Measurements from ENCODE around the gene WBP2NL. TPM values are rescaled to one million over a fixed set of nuclear protein-coding genes. Genes with fewer than 3 reads are reported as not detected.

The WBP2NL gene
- total RNA-seq, 2 donors from 2014 or later, result 1.3 TPM; not detected in 1

DNA sequence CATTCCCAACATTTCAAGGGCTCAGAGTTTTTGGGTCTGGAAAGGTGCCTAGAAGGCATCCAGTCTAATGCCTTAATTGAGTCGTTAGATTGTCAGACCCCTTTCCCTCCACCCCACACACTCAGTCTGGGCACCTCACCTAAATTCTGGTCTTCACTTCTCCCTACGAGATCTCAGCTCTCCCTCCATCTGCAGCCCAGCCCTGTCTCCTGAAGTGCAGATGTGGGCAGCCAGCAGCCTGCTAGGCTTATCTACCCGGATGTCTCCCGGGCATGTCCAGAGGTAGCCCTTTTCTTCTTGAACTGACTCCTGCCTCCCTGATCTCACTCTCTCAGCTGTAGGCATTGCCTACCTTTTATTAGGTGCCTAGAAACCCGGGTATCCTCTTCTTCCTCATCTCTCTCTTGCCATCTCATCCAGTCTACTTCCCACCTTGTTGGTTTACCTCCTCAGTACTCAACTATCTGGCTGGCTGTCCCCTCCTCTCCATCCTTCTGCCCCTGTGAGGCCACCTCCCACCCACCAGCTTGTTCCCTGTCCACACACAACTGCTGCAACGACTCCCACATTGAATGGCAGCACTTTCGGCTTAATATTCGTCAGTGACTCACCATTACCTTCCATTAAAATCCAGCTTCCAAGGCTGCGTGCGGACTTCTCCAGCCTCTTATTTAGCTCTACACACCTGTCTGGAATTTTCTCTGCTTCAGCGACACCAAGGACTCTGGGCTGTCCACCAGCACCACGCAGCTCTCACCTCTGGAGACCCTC, 23.1 kb upstream of the WBP2NL start:
- Histone ChIP-seq H3K27ac (no peak overlapping the region), H3K9me3 (no peaks in the 10 kb centered on the region), H3K4me3 (no peak overlapping the region), H3K4me1 (ENCODE audit: control insufficient read depth in 1 of 2, low read depth in 2 of 2) (peaks cover 2 to 11% of the 10 kb centered on the region in 2 donors), H3K36me3 (no peaks in the 10 kb centered on the region), H3K27me3 (replicated peaks; ENCODE audit: insufficient read depth) (peaks cover 11% of the 10 kb centered on the region)
- no peak for DNase-seq (ENCODE audit: low spot score)
- ATAC-seq (ENCODE audit: insufficient number of reproducible peaks, low FRiP score, low read depth), result no peak
- TF ChIP-seq, protein P1, sequence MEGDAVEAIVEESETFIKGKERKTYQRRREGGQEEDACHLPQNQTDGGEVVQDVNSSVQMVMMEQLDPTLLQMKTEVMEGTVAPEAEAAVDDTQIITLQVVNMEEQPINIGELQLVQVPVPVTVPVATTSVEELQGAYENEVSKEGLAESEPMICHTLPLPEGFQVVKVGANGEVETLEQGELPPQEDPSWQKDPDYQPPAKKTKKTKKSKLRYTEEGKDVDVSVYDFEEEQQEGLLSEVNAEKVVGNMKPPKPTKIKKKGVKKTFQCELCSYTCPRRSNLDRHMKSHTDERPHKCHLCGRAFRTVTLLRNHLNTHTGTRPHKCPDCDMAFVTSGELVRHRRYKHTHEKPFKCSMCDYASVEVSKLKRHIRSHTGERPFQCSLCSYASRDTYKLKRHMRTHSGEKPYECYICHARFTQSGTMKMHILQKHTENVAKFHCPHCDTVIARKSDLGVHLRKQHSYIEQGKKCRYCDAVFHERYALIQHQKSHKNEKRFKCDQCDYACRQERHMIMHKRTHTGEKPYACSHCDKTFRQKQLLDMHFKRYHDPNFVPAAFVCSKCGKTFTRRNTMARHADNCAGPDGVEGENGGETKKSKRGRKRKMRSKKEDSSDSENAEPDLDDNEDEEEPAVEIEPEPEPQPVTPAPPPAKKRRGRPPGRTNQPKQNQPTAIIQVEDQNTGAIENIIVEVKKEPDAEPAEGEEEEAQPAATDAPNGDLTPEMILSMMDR (IDR thresholded peaks at IDR 0.05), result no peak

DNA sequence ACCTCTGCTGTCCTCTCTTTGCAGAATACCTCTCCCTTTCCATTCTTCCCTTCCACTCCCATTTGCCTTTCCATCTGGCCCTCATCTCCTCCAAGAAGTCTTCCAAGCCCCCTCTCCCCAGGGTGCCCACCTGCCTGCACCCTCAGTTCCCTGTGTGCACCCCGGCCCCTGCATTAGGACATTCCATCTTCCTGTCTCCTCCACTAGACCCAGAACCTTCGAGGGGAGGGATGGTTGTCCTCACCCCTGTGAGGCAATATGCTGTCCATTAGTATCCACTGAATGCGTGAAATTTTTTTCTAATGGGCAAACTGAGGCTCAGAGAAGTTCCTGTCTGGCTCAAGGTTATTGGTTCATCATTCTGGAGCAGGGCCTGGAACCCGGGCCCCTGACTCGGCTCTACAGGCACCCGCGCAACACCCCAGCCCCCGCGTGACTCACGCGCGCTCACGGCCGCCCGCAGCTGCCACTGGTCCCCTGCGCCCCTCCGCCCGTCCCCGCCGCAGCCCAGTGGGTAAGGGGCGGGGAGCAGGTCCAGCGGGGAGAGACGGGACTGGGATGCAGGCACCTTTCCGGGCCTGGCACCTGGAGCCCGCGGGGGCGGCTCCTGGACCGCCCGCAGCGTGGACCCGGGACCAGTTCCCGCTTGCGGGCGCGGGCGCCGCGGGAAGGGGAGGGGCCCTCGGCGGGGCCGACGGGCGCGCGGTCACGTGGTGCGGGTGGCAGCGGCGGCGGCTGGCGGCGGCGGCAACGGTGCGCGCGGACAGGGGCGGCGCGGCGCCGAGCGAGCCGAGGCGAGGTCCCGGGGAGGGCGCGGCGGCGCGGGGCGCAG, 22.3 kb upstream of the WBP2NL start:
- DNase-seq (ENCODE audit: low spot score) (no peak), ATAC-seq (ENCODE audit: insufficient number of reproducible peaks, low FRiP score, low read depth) (no peak)
- TF ChIP-seq, protein P1 (IDR thresholded peaks at IDR 0.05), result no peak
- H3K36me3 ChIP-seq, result no peaks in the 10 kb centered on the region
- H3K4me3 ChIP-seq, result peak overlapping the region; percentile 69
- no peaks in the 10 kb centered on the region for H3K9me3 ChIP-seq
- peaks cover 11% of the 10 kb centered on the region for H3K27me3 ChIP-seq (replicated peaks; ENCODE audit: insufficient read depth)
- peaks cover 2 to 11% of the 10 kb centered on the region in 2 donors for H3K4me1 ChIP-seq (ENCODE audit: control insufficient read depth in 1 of 2, low read depth in 2 of 2)
- no peak overlapping the region for H3K27ac ChIP-seq

DNA sequence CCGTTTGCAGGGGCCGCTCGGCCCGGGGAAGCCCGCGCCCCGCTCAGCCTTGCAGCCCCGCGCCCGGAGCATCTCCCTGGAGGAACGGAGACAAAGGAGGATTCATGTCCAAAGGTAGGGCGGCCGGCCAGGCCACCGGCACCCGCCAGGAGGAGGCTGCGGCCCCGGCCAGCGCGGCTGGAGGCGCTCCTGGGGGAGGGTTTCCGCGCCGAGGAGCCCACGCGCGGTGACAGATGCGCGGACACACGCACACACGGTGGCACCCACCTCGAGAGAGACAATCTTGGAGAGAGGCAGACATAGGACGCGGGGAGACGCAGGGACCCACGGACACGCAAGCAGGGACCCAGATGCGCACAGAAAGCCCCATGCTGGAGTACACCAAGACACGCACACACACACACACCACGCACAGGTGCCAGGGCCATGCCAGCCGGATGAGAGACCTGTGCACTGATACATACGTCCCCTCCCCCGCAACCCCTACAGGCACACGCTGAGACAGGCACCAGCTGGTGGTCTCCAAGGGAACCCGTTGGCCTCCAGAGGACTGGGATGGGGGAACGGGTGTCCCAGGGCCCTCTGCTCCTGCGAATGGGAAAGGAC, 21.5 kb upstream of the WBP2NL start:
- H3K9me3 ChIP-seq, result no peaks in the 10 kb centered on the region
- peaks cover 11% of the 10 kb centered on the region for H3K27me3 ChIP-seq (replicated peaks; ENCODE audit: insufficient read depth)
- ATAC-seq (ENCODE audit: insufficient number of reproducible peaks, low FRiP score, low read depth) (no peak), DNase-seq (ENCODE audit: low spot score) (no peak)
- no peak overlapping the region for H3K27ac ChIP-seq
- H3K4me1 ChIP-seq (ENCODE audit: control insufficient read depth in 1 of 2, low read depth in 2 of 2), result peaks cover 2 to 11% of the 10 kb centered on the region in 2 donors
- H3K36me3 ChIP-seq, result no peaks in the 10 kb centered on the region
- TF ChIP-seq, protein P1 (IDR thresholded peaks at IDR 0.05), result no peak
- H3K4me3 ChIP-seq, result peak overlapping the region; percentile 67

DNA sequence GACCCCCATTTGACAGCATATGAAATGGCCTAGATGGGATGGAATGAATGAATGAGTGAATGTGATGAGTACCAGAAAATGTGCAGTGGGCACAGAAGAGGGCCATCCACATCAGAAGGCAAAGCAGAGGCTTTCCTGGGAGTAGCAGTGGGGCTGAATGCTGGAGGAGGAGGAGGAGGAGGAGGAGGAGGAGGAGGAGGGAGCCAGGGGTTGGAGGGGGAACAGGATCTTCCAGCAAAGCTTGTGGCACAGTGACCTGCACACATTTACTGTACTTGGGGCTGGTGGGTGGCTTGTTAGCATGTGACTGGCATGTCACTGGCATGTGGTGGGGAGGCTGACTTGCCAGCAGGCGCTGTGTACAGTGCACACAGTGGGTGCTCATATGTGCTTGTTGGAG, 19.9 kb upstream of the WBP2NL start:
- H3K36me3 ChIP-seq, result no peaks in the 10 kb centered on the region
- DNase-seq (ENCODE audit: low spot score), result no peak
- H3K27ac ChIP-seq, result no peak overlapping the region
- H3K4me3 ChIP-seq, result no peak overlapping the region
- TF ChIP-seq, protein P1 (IDR thresholded peaks at IDR 0.05), result no peak
- peaks cover 11% of the 10 kb centered on the region for H3K27me3 ChIP-seq (replicated peaks; ENCODE audit: insufficient read depth)
- peaks cover 2 to 11% of the 10 kb centered on the region in 2 donors for H3K4me1 ChIP-seq (ENCODE audit: control insufficient read depth in 1 of 2, low read depth in 2 of 2)
- no peak for ATAC-seq (ENCODE audit: insufficient number of reproducible peaks, low FRiP score, low read depth)
- no peaks in the 10 kb centered on the region for H3K9me3 ChIP-seq
